Esophagus muscularis mucosa (tissue), 4 donors: ENCODE results near the gene PDS5B. TPM values are rescaled to one million over a fixed set of nuclear protein-coding genes. Genes with fewer than 3 reads are reported as not detected.

Experiments used
- DNase-seq: peaks from one replicate; pipeline ENCODE4 v3.0.0-alpha.2; 2017; ENCODE audit errors: extremely low spot score
- H3K27ac ChIP-seq, 4 donors: fragments of 200-600 bp; sonication (generic); replicated peaks in 1 of 4; 1 replicate in 3 of 4; 2 replicates in 1 of 4; pipeline ENCODE4 v1.5.1; 2016 to 2019; ENCODE audit warnings: mild to moderate bottlenecking in 1 of 4
- H3K27me3 ChIP-seq, 4 donors: fragments of 200-600 bp; sonication (generic); one replicate each; pipeline versions ENCODE4 v1.5.1 to v1.6.0; 2016 to 2019
- H3K36me3 ChIP-seq, 4 donors: fragments of 200-600 bp; sonication (generic); one replicate each; pipeline ENCODE4 v1.5.1; 2016 to 2019
- H3K4me1 ChIP-seq, 4 donors: fragments of 200-600 bp; sonication (generic); one replicate each; pipeline ENCODE4 v1.5.1; 2016 to 2019
- H3K4me3 ChIP-seq, 4 donors: fragments of 200-600 bp; sonication (generic); 1 replicate in 2 of 4; 2 replicates in 2 of 4; pipeline ENCODE4 v1.5.1; 2016 to 2019; ENCODE audit warnings: mild to moderate bottlenecking in 4 of 4, moderate library complexity in 1 of 4
- H3K9me3 ChIP-seq, 4 donors: fragments of 200-600 bp; sonication (generic); 1 replicate in 3 of 4; 2 replicates in 1 of 4; pipeline ENCODE4 v1.5.1; 2016 to 2019
- CTCF ChIP-seq, 3 experiments: fragments of 200-600 bp in 2 of 3; fragments of 450-650 bp in 1 of 3; sonication (generic) in 2 of 3; IDR thresholded peaks; one replicate each; pipeline ENCODE4 v1.5.1; 2017 to 2019; ENCODE audit warnings: antibody characterized with exemption in 3 of 3, mild to moderate bottlenecking in 2 of 3, moderate library complexity in 1 of 3
- EP300 ChIP-seq: sonication (generic); formaldehyde crosslinking; IDR thresholded peaks from one replicate; pipeline ENCODE4 v1.6.1; 2017; ENCODE audit warnings: antibody characterized with exemption
- POLR2A ChIP-seq: fragments of 450-650 bp; IDR thresholded peaks from one replicate; pipeline ENCODE4 v1.6.1; 2017; ENCODE audit warnings: antibody characterized with exemption, moderate library complexity, mild to moderate bottlenecking, low read depth
- POLR2AphosphoS5 ChIP-seq, 2 donors: sonication (generic); formaldehyde crosslinking; IDR thresholded peaks; one replicate each; pipeline ENCODE4 v1.6.1; 2017; ENCODE audit warnings: antibody characterized with exemption in 2 of 2
- WGBS: methylation state at CpG from one replicate; pipeline ENCODE4 v1.1.5; 2018; 5-methylcytosine and 5-hydroxymethylcytosine counted together
- intact Hi-C: fragments of 100-400 bp; cut with DNase I; formaldehyde crosslinking; loops from one replicate; pipeline ENCODE4 v1.15.1; 2023
- total RNA-seq, 4 donors: library from RNA; depleted of rRNA; stranded (reverse); fragments of >200 nt; gene quantifications; one replicate each; pipeline versions ENCODE4 v1.1.0 to v1.2.1, GENCODE V29; 2016

PDS5B gene
- total RNA-seq, 4 donors from 2014 or later = 33.1 to 58.6 (median 42.4) TPM

- H3K36me3 ChIP-seq = no peaks in the 10 kb centered on the region
- no peaks in the 10 kb centered on the region for H3K9me3 ChIP-seq
- no peak for DNase-seq
- peaks cover 6 to 29% (median 18%) of the 10 kb centered on the region in 4 donors for H3K4me1 ChIP-seq
- H3K27ac ChIP-seq = no peak overlapping the region
- whole genome bisulfite sequencing = 83% methylated on average over 3 of the region's 3 CpGs
- no peaks in the 10 kb centered on the region for H3K27me3 ChIP-seq
- intact Hi-C loops = no loop called here
- H3K4me3 ChIP-seq = no peak overlapping the region
- TF ChIP-seq POLR2A (no peak), POLR2AphosphoS5 (IDR thresholded peaks at IDR 0.05) (no peak), CTCF (IDR thresholded peaks at IDR 0.05) (no peak), EP300 (no peak)
Observed at GRCh38 chr13:32731074-32731473, 144.8 kb downstream of the PDS5B start.

- H3K4me3 ChIP-seq = no peak overlapping the region
- DNase-seq = no peak
- no peak for TF ChIP-seq POLR2A
- TF ChIP-seq CTCF (IDR thresholded peaks at IDR 0.05) = no peak
- no peak for TF ChIP-seq EP300
- TF ChIP-seq POLR2AphosphoS5 (IDR thresholded peaks at IDR 0.05) = no peak
- H3K27ac ChIP-seq = no peak overlapping the region
- H3K4me1 ChIP-seq = peaks cover 6 to 34% (median 23%) of the 10 kb centered on the region in 4 donors
- WGBS = 43% methylated on average over 2 of the region's 2 CpGs
- no peaks in the 10 kb centered on the region for H3K9me3 ChIP-seq
- no peaks in the 10 kb centered on the region for H3K27me3 ChIP-seq
- H3K36me3 ChIP-seq = no peaks in the 10 kb centered on the region
- intact Hi-C loops = no loop called here
Observed at GRCh38 chr13:32731576-32731975, 145.3 kb downstream of the PDS5B start.

DNA sequence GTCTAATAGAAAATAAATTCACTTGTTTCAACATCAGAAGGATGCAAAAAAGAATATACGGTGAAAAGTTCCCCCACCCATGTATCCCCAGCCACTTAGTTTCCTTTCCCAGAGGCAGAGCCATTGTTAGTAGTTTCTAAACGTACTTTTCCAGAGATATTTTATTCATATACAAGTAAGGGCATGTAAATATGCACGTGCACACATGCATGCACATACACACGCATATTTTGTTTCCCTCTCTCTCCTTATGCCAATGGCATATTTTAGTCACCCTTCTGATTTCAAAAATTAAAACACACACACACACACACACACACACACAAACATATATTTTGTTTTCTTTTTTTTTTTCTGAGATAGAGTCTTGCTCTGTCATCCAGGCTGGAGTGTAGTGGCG is 147.4 kb downstream of the PDS5B start:
- TF ChIP-seq POLR2AphosphoS5 (IDR thresholded peaks at IDR 0.05) (no peak), EP300 (no peak), CTCF (IDR thresholded peaks at IDR 0.05) (no peak), POLR2A (no peak)
- H3K4me1 ChIP-seq = peaks cover 6 to 45% (median 31%) of the 10 kb centered on the region in 4 donors
- intact Hi-C loops = no loop called here
- no peak for DNase-seq
- WGBS = 81% methylated on average over 5 of the region's 5 CpGs
- no peaks in the 10 kb centered on the region for H3K27me3 ChIP-seq
- H3K4me3 ChIP-seq = no peak overlapping the region
- H3K36me3 ChIP-seq = no peaks in the 10 kb centered on the region
- no peak overlapping the region for H3K27ac ChIP-seq
- no peaks in the 10 kb centered on the region for H3K9me3 ChIP-seq

- DNase-seq = no peak
- WGBS = 95% methylated on average over 1 of the region's 1 CpG
- intact Hi-C loops = no loop called here
Observed at GRCh38 chr13:32734511-32734910, 148.3 kb downstream of the PDS5B start.

More at GRCh38 chr13:32734511-32734910, 148.3 kb downstream of the PDS5B start:
- Histone ChIP-seq H3K27ac (no peak overlapping the region), H3K4me1 (peaks cover 6 to 45% (median 31%) of the 10 kb centered on the region in 4 donors), H3K9me3 (no peaks in the 10 kb centered on the region), H3K36me3 (no peaks in the 10 kb centered on the region), H3K27me3 (no peaks in the 10 kb centered on the region), H3K4me3 (no peak overlapping the region)
- TF ChIP-seq CTCF (IDR thresholded peaks at IDR 0.05) (no peak), EP300 (no peak), POLR2AphosphoS5 (IDR thresholded peaks at IDR 0.05) (no peak)
